ENCODE measurements around the gene IL26. TPM values are rescaled to one million over a fixed set of nuclear protein-coding genes. Genes with fewer than 3 reads are reported as not detected.

Gene IL26
- total RNA-seq, 6 experiments from 2014 or later = not detected

DNA sequence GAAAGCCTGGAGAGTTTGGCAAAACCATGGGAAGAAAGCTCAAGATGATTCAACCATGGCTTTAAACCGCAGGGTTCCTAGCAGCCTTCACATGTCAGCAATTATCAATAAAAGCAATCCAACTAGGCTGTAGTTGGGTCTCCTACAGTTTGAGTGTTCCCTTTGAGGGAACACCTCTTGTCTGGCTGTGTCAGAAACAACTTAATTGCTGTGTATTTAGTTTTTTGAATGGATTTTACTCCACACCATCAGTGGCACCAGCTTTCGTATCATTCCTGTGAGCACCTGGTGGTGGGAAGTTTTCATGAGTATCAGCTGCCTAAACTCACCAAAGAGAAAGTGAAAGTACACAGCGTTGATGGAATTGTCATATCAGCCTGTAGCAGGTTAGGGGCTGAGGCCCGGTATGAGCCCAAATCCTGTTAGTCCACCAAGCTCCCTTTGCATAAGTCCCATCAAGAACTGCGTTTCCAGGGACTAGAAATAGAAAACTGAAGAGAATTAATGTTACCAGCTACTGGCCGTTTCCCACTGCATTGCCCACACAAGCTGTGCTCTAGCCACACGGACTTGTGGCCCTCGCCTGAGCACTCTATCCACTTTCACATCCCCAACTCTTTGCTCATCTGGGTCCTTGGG, 10.9 kb upstream of the IL26 start:
- H3K27ac Mint-ChIP-seq = no peak overlapping the region
- peak overlapping the region; percentile 60; the same call in 1 of the 2 replicates for H3K4me3 Mint-ChIP-seq
- no peaks in the 10 kb centered on the region for H3K36me3 Mint-ChIP-seq (ENCODE audit: low read depth)
- DNase-seq = no peak
- H3K9me3 Mint-ChIP-seq = no peaks in the 10 kb centered on the region
- TF ChIP-seq, protein P1, sequence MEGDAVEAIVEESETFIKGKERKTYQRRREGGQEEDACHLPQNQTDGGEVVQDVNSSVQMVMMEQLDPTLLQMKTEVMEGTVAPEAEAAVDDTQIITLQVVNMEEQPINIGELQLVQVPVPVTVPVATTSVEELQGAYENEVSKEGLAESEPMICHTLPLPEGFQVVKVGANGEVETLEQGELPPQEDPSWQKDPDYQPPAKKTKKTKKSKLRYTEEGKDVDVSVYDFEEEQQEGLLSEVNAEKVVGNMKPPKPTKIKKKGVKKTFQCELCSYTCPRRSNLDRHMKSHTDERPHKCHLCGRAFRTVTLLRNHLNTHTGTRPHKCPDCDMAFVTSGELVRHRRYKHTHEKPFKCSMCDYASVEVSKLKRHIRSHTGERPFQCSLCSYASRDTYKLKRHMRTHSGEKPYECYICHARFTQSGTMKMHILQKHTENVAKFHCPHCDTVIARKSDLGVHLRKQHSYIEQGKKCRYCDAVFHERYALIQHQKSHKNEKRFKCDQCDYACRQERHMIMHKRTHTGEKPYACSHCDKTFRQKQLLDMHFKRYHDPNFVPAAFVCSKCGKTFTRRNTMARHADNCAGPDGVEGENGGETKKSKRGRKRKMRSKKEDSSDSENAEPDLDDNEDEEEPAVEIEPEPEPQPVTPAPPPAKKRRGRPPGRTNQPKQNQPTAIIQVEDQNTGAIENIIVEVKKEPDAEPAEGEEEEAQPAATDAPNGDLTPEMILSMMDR (IDR thresholded peaks at IDR 0.05) = no peak
- peaks cover 9% of the 10 kb centered on the region for H3K27me3 Mint-ChIP-seq (ENCODE audit: insufficient read depth)
- H3K4me1 Mint-ChIP-seq (ENCODE audit: low read depth) = peaks cover 50% of the 10 kb centered on the region

DNA sequence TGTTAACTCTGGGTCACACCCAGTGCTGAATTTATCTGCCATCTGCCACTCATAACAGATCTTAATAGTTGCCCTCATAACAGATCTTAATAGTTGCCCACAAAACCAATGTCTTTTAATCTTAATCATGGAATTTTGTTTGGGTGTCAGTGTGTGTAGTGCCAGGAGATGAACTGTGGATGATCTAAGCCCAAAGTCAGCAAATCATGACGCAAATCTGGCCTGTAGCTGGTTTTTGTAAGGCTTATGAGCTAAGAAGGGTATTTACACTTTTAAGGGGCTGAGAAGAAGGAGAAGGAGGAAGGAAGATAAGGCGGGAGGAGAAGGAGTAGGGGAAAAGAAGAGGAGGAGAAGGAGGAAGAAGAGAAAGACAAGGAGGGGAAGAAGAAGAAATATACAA, 10.0 kb upstream of the IL26 start:
- H3K9me3 Mint-ChIP-seq = no peaks in the 10 kb centered on the region
- no peak overlapping the region for H3K4me3 Mint-ChIP-seq
- TF ChIP-seq, protein P1 (IDR thresholded peaks at IDR 0.05) = no peak
- H3K4me1 Mint-ChIP-seq (ENCODE audit: low read depth) = peaks cover 41% of the 10 kb centered on the region
- H3K27ac Mint-ChIP-seq = no peak overlapping the region
- DNase-seq = no peak
- no peaks in the 10 kb centered on the region for H3K36me3 Mint-ChIP-seq (ENCODE audit: low read depth)
- H3K27me3 Mint-ChIP-seq (ENCODE audit: insufficient read depth) = peaks cover 15% of the 10 kb centered on the region

DNA sequence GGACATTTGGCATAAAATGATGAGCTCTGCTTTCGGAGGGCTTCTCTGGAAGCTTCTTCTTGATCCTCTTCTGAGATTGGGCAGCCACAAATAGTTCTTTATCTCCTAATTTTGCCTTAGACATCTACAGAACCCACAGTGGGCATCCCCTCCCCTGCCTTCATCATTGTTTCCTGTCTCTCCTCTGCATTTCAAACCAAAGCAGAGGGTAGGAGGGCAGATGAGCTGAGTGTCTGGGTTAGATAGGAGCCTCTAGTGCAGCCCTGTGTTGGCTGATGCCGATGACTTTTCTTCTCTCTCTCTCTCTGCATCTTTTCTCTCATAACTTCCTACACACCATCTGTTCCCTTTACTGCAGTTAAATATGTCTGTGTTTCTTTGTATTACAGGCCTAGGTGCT, 8.5 kb upstream of the IL26 start:
- Mint-ChIP-seq H3K27me3 (ENCODE audit: insufficient read depth) (peaks cover 18% of the 10 kb centered on the region), H3K27ac (no peak overlapping the region), H3K9me3 (no peaks in the 10 kb centered on the region), H3K36me3 (ENCODE audit: low read depth) (no peaks in the 10 kb centered on the region), H3K4me3 (no peak overlapping the region), H3K4me1 (ENCODE audit: low read depth) (peaks cover 27% of the 10 kb centered on the region)
- DNase-seq = no peak
- TF ChIP-seq, protein P1 (IDR thresholded peaks at IDR 0.05) = no peak

DNA sequence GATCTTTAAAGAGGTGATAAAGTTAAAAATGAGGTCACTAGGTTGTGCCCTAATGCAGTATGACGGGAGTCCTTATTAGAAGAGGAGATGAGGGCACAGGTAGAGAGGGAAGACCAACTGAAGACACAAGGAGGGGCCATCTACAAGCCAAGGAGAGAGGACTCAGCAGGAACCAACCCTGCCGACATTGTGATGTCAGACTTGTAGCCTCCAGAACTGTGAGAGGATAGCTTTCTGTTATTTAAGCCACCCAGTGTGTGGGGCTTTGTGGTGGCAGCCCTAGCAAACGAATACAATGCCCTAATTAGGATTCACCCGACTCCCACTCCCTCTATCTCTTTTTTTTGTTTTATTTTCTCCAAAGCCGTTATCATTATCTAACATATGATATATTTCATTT, 7.9 kb upstream of the IL26 start:
- H3K9me3 Mint-ChIP-seq = no peaks in the 10 kb centered on the region
- H3K36me3 Mint-ChIP-seq (ENCODE audit: low read depth) = no peaks in the 10 kb centered on the region
- no peak for DNase-seq
- TF ChIP-seq, protein P1 (IDR thresholded peaks at IDR 0.05) = no peak
- H3K27ac Mint-ChIP-seq = no peak overlapping the region
- peaks cover 21% of the 10 kb centered on the region for H3K4me1 Mint-ChIP-seq (ENCODE audit: low read depth)
- peaks cover 22% of the 10 kb centered on the region for H3K27me3 Mint-ChIP-seq (ENCODE audit: insufficient read depth)
- H3K4me3 Mint-ChIP-seq = no peak overlapping the region

GRCh38 chr12:68231691-68232090, 6.1 kb upstream of the IL26 start:
- no peak for DNase-seq
- Mint-ChIP-seq H3K4me1 (ENCODE audit: low read depth) (peaks cover 3% of the 10 kb centered on the region), H3K27me3 (ENCODE audit: insufficient read depth) (peaks cover 26% of the 10 kb centered on the region), H3K9me3 (no peaks in the 10 kb centered on the region), H3K36me3 (ENCODE audit: low read depth) (no peaks in the 10 kb centered on the region), H3K27ac (no peak overlapping the region), H3K4me3 (no peak overlapping the region)
- TF ChIP-seq, protein P1 (IDR thresholded peaks at IDR 0.05) = no peak
